CD4-positive, alpha-beta T cell treated with Interleukin-1 beta for 1 hour (primary cell): ENCODE data around the gene MAGI2.
"Not testable (repeated sequence)": the region's sequence is repeated elsewhere in the genome, so short reads cannot be mapped to it uniquely, and the experiment has no call there.

ENCODE experiments used
- DNase-seq, 2 donors: peaks; one replicate each; pipeline ENCODE4 v3.0.0-alpha.2; 2020 to 2022

Gene MAGI2

GRCh38 chr7:78510580-78511188 lies 942.8 kb downstream of the MAGI2 start:
- no peak for DNase-seq

- DNase-seq, result not testable (repeated sequence)
Observed at GRCh38 chr7:78503301-78503700, 950.2 kb downstream of the MAGI2 start.

GRCh38 chr7:78501064-78501463 lies 952.4 kb downstream of the MAGI2 start:
- no peak for DNase-seq

DNA sequence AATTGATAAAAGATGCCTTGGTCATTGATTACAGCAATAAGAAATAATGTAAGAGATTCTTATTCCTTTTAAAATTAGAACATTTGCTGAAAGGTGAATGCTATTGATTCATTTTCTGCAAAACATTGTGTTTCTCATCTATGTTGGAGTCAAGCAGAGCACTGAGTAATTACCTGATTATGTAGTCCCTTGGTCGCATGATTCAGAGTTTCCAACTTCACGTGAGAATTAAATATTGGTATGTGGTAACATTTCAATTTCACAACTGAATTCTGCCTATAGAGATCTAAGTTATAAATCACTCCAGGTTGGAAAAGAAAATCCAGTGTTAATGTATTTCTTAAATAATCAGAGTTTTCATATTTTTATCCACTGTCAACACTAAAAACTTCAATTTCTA lies 953.5 kb downstream of the MAGI2 start:
- no peak for DNase-seq

- DNase-seq, result no peak
Observed at GRCh38 chr7:78499283-78499682, 954.2 kb downstream of the MAGI2 start.

- DNase-seq, result no peak
Observed at GRCh38 chr7:78497728-78498427, 955.6 kb downstream of the MAGI2 start.

GRCh38 chr7:78496096-78496630 lies 957.3 kb downstream of the MAGI2 start:
- DNase-seq, result no peak

DNA sequence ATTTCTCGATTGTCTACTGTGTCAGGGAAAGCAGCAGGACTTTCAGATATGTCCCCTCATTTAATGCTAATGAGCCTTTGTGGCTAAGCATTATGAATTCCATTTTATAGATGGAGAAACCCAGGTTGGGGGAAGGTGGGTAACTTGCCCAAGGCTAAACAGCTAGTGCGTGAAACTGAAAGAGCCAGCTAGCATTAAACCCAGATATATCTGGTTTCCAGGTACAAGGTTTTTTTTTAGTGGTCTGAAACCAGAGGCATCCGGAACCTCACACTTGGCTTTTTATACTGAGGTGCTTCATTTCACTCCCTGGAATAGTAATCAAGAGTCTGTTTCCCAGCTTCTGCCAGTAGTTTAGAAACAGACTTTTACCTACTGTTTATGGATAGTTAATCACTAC lies 960.1 kb downstream of the MAGI2 start:
- no peak for DNase-seq

GRCh38 chr7:78492146-78492545 lies 961.3 kb downstream of the MAGI2 start:
- no peak for DNase-seq

DNA sequence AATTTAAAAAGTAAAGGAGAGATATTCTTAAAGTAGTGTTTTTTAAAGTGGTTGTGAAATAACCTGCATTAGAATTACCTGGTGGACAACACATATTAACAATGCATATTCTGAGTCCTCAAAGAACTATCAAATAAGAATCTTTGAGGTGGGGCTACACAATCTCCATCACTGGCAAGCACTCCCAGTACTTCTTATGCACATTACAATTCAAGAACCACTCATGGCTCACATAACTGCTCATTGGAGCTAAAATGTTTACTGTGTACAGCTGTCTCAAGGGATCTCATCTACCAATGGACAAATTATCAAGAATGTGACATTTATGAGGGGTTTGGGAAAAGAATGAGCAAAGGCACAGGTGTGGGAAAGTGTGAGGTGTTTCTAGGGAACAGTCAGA lies 962.9 kb downstream of the MAGI2 start:
- no peak for DNase-seq

- DNase-seq, result no peak
Observed at GRCh38 chr7:78489476-78490240, 963.8 kb downstream of the MAGI2 start.

DNA sequence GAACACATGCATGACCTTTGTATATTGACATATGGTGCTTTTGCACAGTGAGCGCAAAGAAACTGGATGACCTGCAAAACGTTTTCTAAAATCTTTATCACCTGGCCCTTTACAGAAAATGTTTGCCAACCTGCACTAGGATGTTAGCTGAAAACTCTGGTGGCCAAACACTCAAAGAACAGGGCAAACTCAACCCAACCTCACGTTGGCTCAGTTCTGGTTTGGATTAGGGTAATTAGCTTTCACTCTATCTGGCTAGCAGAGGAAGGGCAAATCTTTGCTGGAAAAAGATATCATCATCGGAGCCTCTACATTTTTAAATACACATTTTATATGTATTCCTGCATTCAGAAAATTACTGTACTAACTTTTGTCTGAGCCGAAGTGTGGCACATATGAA lies 966.0 kb downstream of the MAGI2 start:
- no peak for DNase-seq

DNA sequence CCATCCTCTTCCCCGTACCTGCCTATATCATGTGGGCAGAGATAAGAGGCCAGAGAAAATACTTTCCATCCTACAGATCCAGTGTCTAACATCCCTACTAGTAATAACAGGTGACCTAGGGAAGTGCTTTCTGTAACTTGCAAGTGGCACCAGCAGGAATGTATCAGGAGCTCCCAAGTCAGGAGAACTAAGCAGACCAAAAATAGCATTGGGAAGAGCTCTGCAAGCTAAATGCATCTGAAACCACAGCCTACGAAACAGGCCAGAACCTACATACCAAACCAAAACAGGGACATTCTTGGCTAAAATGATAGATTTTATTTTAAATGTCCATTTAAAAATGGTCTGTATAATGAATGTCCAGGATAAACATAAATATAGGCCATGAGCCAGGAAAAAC lies 974.1 kb downstream of the MAGI2 start:
- DNase-seq, result no peak

GRCh38 chr7:78476851-78477405 lies 976.5 kb downstream of the MAGI2 start:
- no peak for DNase-seq

DNA sequence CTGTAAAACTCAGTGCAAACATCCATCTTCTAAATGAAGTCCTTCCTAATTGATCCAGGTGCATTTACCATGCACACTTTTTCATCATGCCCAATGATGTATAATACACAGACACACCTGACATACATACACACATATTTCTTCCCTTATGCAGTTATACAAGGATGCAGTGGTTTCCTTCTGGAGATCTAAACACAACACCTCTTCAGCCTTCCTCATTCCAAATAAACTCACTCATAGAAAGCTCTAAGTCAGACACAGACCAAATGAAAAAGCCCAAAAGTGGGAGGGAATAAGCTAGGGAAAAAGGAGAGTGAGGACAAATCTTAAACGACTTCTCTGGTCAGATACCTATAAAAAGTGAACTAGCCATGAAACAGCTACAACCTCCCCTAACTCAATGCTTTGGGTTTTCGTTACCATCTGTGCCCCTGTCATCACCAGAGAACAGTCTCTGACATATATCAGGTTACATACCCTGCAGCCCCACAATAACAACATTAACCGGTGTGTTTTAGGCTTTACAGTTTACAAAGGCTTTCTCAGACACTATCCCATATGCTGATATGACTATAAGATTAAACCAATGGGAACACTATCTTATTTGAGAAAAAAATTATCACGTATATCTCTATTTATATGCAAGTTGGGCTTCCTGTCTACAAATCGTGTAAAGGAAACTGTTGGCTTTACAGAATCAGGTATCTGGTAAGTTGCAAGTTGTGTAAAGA lies 979.7 kb downstream of the MAGI2 start:
- no peak for DNase-seq

GRCh38 chr7:78473021-78473420 lies 980.4 kb downstream of the MAGI2 start:
- no peak for DNase-seq

DNA sequence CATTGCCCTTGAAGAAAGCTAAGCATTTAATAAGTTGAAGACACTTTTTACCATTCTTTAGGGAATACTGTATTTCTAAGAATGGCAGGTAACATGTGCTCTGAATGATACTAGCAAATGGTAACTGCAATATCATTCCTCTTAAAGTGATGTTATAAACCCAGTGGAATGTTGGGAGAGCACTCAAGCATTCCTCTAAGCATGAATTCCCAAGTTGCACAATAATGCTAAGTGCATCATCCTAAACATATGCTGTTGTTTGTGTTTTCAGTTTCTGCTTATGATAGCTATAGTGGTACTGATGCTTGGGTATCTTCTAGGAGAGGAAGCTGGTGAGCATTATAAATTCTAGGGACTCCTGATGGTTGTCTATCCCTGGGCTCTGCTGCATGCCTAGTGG lies 980.9 kb downstream of the MAGI2 start:
- DNase-seq, result no peak

GRCh38 chr7:78465894-78466293 lies 987.6 kb downstream of the MAGI2 start:
- no peak for DNase-seq

DNA sequence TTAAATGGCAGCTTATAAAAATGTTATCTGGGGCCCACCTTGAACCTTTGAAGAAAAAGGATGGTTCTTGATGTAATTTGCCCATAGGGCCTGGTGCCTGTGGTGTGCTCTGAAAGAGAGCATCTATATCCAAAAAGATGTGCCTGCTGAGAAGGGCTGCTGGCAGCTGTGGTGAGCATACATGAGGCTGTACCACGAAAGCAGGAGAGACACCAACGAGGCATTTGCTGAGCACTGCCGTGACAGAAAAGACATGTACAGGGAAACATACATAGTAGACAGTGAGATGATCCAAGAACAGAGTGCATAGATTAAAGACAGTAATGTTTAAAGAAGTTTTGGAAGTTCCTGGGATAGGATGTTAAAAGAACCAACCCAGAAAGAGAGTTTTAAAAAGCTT lies 990.4 kb downstream of the MAGI2 start:
- DNase-seq, result no peak

DNA sequence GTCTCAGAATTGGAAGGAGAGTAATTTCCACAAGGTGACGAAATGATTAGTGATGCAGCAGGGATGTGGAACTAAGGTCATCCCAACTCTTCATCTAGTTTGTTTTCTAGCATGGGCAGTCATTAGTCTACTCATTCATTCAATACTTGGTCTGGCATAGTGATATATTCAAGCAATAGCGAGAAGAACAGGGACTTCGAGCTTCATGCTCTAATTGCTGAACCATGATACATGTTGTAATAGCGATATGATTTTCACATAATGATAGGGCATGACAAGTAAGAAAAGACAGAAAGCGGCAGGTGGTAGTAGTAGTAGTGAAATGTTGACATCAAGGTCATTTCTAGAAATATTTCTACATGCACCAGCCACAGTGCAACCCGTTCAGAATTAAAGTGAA lies 1002.8 kb downstream of the MAGI2 start:
- no peak for DNase-seq

DNA sequence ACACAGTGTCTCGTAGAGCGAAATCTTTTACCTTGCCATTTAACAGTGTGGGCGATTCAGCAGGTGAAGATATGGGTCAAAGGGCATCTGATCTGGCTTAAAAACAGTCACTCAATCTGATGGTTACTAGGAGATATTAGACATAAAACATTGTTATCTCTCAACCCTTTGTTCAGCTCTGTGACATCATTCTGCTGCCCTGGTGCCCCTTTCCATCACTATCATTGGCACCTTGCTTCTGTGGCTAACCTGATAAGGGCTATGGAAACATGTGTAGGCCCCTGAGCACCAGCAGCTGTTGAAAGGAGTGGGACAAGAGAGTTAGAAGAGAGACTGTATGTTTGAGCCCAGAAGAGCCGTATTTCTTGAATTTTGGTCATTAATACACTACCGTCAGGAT lies 1004.6 kb downstream of the MAGI2 start:
- no peak for DNase-seq

DNA sequence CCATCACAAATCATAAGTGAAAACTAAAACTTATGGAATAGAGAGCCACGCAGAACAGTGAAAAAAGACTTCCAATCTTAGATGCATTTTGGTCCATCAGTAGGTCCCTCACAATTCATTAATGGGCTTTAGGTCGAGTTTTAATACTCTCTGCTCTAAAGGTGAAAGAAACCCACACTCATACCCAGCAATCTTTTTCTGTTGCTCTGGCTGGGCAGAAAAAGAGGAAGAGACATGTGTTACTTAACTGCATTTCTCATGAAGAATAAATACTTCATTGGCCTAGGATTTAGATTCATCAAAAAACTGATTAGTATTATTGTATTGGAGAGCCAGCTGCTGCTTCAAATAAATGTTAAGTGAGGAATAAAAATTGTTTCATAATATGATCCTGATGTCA lies 1009.2 kb downstream of the MAGI2 start:
- DNase-seq, result no peak

- DNase-seq, result no peak
Observed at GRCh38 chr7:78443811-78444210, 1009.7 kb downstream of the MAGI2 start.
